Activated naive CD4-positive, alpha-beta T cell treated with Interleukin-2 at 50 U/mL for 16 hours (primary cell): ENCODE data around the gene CDK9.
A peak's percentile ranks its signal among the peaks of the same experiment; 100 is the strongest.

ENCODE experiments used
- DNase-seq: peaks from one replicate; pipeline ENCODE4 v3.0.0-alpha.2; 2020

The CDK9 gene

DNA sequence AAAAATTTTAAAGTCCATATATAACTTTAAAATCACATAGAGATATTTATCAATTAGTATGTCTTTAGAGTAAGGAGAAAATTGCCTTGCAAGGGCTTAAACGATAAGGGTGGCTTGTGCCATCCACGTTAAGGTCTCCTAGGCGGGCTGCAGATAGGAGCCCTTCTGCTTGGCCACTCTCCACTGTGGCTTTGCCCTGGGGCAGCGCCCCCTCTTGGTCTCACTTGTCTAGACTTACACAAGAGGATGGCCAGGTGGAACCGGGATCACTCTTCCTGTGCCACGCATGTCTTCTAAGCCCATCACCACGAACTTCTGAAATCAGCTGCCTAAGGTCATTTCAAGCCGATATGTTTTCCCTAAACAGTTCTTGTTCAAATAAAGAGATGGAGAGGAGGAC lies 19.8 kb downstream of the CDK9 start:
- DNase-seq: peak; percentile 39

DNA sequence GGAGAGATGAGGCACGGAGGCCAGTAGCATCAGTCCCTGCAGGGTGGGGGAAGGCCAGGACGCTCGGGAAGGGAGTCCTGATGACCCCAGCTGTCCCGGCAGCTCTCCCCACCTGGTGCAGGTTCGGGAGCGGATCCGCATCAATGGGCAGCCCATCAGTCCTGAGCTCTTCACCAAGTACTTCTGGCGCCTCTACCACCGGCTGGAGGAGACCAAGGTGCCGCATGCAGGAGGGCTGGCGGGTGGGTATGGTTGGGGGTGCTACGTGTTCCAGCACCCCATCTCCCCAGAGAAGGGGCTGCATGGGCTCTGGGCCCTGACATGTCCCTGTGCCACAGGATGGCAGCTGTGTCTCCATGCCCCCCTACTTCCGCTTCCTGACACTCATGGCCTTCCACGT lies 21.0 kb downstream of the CDK9 start:
- no peak for DNase-seq

DNA sequence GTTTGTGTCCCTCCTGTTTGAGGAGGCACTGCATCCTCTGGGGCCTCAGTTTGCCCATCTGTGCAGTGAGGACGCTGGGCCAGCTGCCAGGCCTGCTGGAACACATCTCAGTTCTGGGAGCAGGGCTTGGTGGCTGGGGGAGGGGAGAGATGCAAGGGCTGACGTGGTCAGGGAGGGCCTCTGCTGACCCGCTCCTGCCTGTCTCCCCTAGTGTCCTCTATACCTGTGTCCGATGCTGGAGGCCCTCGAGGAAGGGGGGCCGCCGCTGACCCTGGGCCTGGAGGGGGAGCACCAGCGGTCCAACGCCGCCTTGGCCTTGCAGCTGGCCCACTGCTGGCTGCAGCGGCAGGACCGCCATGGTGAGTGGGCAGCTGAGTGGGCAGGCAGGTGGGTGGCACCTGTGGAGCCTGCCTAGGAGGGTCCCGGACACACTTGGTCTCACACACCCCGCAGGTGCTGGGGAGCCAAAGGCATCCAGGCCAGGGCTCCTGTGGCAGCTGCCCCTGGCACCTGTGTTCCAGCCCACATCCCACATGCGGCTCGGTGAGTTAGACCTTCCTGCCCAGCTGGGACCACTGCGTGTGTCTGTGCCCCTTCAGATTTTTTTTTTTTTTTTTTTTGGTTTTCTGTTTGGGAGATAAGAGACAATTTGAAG lies 22.6 kb downstream of the CDK9 start:
- no peak for DNase-seq

DNA sequence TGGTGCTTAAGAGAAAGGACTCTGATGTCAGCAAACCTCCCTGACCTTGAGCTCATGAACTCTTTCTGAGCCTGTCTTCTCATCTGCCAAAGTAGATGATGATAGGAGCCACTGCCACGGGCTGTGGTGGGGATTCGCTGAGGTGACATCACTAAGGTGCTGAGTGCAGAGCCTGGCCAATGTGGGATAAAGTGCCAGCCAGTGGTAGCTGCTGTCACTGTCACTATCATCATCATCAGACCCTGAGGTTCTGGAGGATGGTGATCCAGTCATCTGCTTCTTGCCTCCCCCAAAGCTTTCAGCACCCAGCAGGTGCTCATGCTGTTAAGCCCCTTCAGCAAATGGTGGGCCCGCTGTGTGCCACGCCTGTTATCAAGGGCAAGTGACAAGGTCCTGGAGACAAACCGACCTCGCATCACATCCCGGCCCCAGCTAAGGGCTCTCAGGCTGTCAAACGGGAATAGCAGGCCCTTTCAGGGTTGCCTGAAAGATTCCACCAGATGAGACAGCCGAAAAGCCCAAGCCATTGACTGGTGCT lies 23.2 kb downstream of the CDK9 start:
- DNase-seq: no peak

DNA sequence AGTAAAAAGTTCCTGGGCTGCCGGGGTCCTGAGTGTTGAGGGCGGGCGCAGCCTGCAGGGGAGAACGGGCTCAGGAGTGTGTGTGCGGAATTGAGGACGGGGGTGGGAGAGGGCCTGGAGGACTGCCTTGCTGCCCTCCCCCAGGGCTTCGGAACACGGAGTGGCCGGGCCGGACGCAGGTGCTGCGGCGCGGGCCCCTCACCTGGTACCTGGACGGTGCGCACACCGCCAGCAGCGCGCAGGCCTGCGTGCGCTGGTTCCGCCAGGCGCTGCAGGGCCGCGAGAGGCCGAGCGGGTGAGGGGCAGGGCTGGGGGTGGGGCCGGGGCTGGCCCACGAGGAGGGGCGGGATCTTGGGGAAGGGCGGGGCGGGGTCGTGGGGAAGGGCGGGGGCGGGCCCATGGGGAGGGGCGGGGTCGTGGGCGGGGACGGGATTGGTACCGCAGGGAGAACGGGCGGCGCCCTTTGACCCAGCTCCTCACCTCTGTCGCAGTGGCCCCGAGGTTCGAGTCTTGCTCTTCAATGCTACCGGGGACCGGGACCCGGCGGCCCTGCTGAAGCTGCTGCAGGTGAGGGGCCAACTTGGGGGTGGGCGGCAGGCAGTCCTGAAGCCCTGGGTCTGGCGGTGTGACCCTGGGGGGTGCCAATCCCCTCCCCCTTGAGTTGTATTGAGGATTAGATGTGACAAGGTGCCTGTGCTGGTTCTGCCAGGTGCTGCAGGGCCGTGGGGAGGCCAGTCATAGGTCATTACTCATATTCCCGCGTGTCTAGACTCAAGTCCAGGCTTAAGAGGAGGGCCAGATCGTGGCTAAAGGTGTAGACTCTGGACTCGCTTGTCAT lies 23.9 kb downstream of the CDK9 start:
- DNase-seq: no peak

DNA sequence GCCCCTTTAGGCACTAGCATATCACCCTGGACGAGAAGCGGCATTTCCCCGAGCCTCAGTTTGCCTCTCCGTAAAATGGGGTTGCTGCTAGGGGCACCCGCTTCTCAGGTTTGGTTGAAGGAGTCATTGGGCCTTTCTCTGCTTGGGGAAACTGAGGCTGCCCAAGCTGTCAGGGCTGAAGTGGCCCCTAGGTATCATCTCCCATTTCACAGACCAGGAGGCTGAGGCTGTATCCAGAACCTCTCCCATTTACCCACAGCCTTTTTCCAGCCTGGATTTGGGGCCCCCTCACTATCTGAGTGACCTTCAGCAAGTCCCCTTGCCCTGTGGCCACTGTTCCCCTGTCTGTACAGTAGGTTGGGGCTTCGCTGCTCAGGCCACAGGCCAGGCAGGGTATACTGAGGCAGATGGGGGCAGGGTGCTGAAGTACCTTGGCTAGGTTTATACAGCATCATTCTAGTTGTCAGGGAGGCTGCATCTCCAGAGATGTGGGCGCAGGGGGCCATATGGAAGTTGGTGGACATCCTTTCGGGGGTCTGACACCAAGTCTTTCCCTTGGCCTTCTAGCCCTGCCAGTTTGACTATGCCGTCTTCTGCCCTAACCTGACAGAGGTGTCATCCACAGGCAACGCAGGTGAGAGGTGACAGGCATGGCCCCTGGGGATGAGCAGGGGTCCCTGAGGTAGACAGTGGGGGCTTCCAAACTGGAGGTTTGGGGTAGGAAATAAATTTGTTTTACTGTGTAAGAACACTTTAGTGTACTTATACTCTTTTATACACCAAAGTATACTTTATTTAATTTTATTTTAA lies 24.7 kb downstream of the CDK9 start:
- no peak for DNase-seq

DNA sequence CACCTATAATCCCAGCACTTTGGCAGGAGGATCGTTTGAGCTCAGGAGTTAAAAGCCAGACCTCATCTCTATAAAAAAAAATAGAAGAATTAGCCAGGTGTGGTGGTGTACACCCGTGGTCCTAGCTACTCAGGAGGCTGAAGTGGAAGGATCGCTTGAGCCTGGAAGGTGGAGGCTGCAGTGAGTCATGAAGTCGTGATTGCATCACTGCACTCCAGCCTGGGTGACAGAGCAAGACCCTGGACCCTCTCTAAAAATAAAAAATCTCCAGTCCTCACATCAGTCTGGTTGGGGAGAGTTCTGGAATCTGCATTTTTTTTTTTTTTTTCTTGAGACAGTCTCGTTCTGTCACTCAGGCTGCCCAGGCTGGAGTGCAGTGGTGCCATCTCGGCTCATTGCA lies 26.2 kb downstream of the CDK9 start:
- DNase-seq: no peak

DNA sequence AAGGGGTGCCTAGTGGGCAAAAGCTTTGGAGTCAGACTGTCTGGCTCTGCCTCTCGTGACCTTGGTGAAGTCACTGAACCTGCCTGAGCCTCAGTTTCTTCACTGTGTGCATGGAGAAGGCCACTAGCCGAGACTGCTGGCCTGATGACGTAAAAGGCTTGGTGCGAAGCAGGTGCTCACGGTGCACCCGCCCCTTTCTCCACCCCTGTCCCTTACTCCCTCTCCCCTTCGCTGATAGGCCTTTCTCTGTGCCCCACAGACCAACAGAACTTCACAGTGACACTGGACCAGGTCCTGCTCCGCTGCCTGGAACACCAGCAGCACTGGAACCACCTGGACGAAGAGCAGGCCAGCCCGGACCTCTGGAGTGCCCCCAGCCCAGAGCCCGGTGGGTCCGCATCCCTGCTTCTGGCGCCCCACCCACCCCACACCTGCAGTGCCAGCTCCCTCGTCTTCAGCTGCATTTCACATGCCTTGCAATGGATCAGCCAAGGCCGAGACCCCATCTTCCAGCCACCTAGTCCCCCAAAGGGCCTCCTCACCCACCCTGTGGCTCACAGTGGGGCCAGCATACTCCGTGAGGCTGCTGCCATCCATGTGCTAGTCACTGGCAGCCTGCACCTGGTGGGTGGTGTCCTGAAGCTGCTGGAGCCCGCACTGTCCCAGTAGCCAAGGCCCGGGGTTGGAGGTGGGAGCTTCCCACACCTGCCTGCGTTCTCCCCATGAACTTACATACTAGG lies 27.3 kb downstream of the CDK9 start:
- no peak for DNase-seq

DNA sequence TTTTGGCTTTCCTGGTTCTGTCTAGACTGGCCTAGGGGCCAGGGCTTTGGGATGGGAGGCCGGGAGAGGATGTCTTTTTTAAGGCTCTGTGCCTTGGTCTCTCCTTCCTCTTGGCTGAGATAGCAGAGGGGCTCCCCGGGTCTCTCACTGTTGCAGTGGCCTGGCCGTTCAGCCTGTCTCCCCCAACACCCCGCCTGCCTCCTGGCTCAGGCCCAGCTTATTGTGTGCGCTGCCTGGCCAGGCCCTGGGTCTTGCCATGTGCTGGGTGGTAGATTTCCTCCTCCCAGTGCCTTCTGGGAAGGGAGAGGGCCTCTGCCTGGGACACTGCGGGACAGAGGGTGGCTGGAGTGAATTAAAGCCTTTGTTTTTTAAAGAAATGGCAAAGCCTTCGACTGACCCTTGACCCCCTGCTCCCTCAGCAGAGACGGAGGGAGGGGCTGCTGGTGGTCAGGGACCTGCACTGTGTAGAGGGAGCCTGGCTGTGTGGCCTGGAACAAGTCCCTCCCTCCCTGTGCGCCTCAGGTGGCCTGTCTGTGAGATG lies 27.9 kb downstream of the CDK9 start:
- no peak for DNase-seq

DNA sequence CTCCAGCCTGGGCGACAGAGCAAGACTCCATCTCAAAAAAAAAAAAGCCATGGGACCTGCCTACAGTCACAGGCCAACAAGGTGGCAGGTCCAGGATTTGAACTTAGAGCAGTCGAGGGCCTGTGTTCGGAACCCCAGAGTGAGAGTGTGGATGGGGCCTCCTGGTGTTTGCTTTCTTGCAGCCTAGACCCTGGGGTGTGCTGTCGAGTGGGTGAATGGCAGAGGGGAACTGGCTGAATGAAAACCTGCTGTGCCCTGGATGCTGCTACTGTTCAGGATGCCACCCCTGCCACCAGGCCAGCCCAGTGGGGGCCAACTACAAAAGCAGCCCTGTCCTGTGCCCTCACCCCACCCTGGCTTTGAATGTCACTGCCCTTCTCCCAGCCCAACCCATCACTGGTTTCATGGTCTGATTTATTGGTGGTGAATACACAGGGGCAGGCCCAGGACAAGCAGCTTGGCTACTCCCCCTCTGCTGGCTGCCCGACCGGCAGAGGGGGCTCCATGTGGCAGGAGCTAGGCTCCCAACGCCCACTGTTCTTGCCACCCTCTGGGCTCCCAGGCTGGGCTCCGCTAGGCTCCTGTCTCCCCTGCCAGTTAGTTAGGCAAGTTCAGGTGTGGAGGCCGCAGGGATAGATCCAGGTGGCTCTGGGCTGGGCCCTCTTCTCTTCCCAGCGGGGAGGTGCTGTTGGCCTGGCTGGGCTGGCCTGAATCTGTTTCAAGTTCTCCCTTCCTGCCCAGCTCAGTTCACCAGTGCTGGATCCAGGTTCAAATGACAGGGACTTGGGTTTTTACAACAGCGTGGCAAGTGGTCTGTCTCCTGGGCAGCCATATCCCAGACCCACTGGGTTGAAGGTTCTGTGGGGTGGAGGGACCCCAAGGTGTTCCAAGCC lies 29.0 kb downstream of the CDK9 start:
- no peak for DNase-seq

DNA sequence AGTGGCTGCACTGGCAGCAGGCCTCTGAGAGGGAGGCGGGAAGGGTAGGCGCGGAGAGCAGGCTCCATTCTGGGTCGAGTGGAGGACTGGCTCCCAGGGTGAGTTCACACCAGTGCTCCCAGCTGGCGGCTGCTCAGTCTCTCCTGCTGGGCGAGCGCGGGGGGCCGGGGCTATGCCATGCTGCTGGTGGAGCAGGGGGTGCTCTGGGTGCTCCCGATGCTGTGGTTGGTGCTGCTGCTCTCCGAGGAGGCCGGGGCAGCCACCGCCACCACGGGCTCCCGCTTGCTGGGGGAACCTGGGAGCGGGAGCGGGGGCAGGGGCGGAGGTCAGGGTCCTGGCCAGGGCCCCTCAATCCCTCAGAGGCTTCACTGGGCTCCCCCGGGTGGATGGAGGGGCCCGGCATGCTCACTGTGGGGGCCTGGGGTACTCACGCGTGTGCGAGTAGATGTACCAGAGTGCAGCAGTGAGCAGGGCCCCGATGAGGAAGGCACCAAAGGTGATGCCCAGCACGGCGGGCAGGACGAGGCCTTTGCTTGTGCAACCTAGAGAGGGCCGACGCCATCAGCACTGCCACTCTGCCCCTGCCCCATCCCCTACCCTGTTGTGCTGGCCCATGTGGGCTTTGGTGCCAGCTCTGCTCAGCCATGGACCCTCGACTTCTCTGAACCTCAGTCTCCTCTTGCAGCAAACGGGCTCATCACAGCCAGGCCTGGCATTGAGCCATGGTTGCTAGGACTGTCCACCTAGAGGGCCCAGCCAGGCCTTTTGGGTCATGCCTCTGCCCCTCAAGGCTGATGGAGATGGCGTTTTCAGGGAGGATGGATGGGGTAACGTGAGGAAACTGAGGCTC lies 29.9 kb downstream of the CDK9 start:
- DNase-seq: no peak

DNA sequence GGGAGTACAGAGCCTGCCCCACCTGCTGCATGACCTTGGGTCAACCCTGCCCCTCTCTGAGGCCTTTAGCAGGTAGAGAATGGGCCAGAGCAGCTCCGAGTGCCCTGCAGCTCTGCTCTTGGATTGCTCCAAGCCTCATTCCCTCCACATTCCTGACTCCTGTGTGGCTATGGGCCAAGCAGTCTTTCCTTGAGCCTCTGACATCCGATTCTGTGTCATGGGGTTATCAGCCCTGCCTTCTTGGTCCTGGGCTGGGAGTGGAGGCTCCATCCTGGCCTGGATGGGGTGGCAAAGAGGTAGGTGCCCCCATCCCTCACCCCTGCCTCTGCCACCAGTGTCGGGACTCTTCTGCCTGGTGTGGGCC lies 30.5 kb downstream of the CDK9 start:
- DNase-seq: no peak

DNA sequence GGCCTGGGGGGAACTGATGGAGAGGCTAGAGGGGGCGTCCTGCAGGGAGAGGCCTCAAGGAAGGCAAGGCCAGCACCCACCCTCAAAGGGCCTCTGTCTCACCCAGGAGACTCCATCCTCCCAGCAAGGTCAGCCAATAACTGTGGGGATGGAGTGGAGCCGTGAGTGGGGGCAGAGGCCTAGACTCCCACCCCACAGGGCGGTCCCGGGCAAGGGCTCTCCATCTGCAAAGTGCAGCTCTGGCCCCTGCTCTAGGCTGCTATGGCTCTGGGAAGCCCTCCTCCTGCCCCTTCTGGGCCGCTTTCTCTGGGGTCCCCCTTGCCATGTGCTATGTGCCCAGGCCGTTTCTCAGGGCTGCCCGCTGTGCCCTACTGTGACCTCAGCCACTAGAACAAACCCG lies 30.9 kb downstream of the CDK9 start:
- DNase-seq: no peak

DNA sequence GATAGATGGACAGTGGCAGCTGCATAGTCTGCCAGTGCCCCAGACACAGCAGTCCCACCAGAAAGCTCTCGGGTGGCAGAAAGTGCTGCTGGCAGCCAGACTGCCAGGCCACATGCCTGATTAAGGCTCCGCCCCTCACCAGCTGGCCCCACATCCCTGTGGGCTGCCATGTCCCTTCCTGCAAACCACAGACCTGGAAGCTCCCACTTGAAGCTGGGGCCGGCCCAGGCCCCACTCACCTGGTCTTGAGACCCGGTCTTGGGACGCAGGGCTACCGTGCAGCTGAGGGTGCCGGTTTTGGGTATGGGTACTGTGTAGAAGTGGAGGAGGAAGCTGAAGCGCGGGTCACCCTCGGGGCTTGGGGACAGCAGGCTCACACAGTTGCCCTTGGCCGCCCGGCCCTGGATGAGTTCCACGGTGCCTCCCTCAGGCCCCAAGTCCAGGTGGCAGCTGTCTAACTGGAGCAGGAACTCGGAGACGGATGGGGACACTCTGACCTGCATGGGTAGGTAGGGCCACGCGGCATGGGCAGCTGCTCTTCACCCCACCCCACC lies 32.1 kb downstream of the CDK9 start:
- no peak for DNase-seq

DNA sequence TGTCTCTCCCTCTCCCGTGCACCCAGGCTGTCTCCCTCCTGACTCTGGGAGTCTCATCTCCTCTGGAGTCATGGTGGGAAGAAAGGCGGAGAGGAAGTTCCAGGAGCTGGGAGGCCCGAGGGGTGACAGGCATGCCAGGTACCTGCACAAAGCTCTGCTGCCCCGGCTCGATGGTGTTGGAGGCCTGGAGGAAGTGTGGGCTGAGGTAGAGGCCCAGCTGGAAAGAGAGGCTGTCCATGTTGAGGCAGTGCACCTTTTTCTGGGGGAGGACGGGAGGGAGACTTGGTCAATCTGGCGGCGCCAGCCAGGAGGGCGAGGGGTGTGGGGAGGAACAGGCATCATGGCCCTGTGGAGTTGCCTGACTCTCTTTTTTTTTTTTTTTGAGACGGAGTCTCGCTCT lies 32.7 kb downstream of the CDK9 start:
- no peak for DNase-seq

DNA sequence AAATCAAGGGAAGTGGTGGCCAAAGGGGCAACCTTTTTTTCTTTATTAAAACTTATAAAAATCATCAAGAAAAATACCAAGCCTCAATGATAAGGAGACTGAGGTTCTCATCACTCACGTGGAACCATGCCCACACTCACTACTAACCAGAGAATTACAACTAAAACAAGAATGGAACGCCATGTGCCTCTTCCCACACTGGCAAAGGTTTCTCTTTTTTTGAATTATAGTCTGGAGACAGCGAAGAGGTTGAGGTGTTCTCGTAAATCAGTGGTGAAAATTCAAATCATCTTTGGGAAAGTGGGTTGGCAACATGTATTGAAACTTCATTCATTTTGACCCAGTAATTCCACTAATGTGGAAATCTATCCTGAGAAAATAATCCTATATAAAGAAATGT lies 36.3 kb downstream of the CDK9 start:
- no peak for DNase-seq

DNA sequence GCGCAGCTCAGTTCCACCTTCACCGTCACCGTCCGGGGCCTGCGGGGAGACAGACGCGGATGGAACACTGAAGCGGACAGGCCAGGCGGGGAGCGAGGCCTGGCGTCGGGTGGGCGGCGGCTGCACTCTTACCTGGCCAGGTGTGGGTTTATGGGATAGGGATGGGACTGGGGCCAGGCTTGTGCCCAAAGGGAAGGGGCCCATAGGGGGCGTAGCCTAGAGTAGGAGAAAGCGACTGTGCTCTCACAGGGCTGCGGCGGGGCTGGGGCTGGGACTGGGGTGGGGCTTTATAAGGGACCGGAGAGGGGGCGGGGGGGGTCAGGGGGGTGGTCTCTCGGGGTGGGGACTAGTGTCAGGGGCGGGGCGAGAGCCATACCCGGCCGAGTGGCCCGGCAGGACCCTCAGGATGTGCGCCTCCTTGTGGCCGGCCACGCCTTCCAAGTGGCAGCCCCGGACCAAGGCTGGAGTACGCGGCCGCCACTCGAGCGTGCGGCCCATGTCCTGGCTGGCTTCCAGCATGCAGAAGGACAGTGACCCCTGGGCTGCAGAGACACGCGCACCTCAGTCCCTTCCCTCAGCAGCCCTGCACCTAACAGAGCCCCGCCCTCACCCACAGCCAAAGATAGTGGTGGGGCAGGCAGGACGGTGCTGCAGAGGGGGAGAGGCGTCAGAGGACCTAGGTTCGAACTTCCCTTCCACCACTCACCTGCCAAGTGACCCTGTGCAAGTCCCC lies 39.7 kb downstream of the CDK9 start:
- no peak for DNase-seq

DNA sequence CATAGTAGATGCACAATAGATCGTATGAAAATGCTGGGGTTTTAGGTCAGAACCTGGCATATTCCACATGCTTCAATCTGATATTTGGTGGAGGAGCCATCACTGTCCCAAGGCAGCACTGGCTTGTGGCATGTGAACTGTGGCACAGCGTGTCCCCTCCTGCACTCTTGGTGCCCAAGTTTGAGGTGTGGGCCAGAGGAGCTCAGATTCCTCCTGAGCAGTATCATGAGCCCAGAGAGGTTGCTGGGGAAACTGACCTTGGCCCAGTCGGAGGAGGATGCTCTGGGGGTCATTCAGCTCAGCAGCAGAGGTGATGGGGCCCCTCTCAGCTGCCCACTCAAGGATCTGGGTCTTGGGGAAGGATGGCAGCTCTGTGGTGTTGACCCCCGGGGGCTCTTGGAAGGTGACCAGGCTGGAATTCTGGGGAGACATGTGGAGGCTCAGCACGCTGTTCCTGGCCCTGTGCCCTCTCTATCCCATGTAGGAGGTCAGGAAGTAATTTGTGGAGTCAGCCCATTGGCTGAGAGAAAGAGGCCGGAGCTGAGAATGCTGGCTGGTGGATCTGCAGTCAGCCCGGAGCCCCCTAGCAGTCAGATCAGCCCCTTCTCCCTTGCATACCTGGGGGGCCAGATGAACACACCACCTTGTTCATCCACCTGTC lies 40.5 kb downstream of the CDK9 start:
- DNase-seq: no peak
